K562 (cell line): Measurements from ENCODE around the gene OOSP3. TPM values are rescaled to one million over a fixed set of nuclear protein-coding genes. Genes with fewer than 3 reads are reported as not detected.

Source experiments
- CBX2 ChIP-seq: fragments of 200-600 bp; sonication (generic); IDR thresholded peaks from one replicate; pipeline ENCODE4 v1.6.1; 2012; ENCODE audit warnings: mild to moderate bottlenecking, low read length, inconsistent platforms; ENCODE audit not compliant: insufficient read depth, poor library complexity, severe bottlenecking
- CHD7 ChIP-seq: fragments of 200-600 bp; sonication (generic); IDR thresholded peaks from one replicate; pipeline ENCODE4 v1.6.1; 2012; ENCODE audit warnings: mild to moderate bottlenecking, low read depth, low read length, inconsistent platforms
- GABPA ChIP-seq: fragments of 200-800 bp; sonication (Bioruptor generic); conservative IDR thresholded peaks from 2 replicates; pipeline ENCODE4 v1.6.1; 2016; ENCODE audit warnings: low read depth, missing genetic modification characterization, missing compliant biosample characterization
- HDAC3 ChIP-seq: fragments of 450-650 bp; IDR thresholded peaks from 2 replicates; pipeline ENCODE4 v1.6.1; 2018; ENCODE audit warnings: borderline replicate concordance, mild to moderate bottlenecking, moderate library complexity; ENCODE audit not compliant: partially characterized antibody
- KHSRP ChIP-seq: fragments of 450-650 bp; IDR thresholded peaks from 2 replicates; pipeline ENCODE4 v1.6.1; 2017
- L3MBTL2 ChIP-seq: fragments of 450-650 bp; IDR thresholded peaks from 2 replicates; pipeline ENCODE4 v1.6.1; 2016; ENCODE audit warnings: mild to moderate bottlenecking, moderate library complexity
- NBN ChIP-seq: fragments of 450-650 bp; IDR thresholded peaks from 2 replicates; pipeline ENCODE4 v1.6.1; 2016; ENCODE audit warnings: low read depth, mild to moderate bottlenecking
- SMAD1 ChIP-seq: fragments of 150-350 bp; IDR thresholded peaks from 2 replicates; pipeline ENCODE4 v1.6.1; 2014; ENCODE audit warnings: low read length, low read depth; ENCODE audit not compliant: partially characterized antibody
- TEAD4 ChIP-seq, 2 experiments: sonication (generic) in 1 of 2; formaldehyde crosslinking in 1 of 2; IDR thresholded peaks; 2 replicates each; pipeline versions ENCODE4 v1.6.1 to v1.8.0; 2012 to 2022; ENCODE audit warnings: borderline replicate concordance in 1 of 2, inconsistent platforms in 1 of 2, low read length in 1 of 2, mild to moderate bottlenecking in 1 of 2, missing genetic modification reagents in 1 of 2
- ZNF57 ChIP-seq: fragments of 450-650 bp; formaldehyde crosslinking; IDR thresholded peaks from 2 replicates; pipeline ENCODE4 v1.4.0; 2020; ENCODE audit warnings: mild to moderate bottlenecking, moderate library complexity
- ZNF592 ChIP-seq: fragments of 450-650 bp; IDR thresholded peaks from 2 replicates; pipeline ENCODE4 v1.6.1; 2017; ENCODE audit warnings: antibody characterized with exemption, mild to moderate bottlenecking
- polyA plus RNA-seq, 8 experiments: library from polyadenylated mRNA; depleted of rRNA in 4 of 8; stranded (reverse) in 5 of 8; unstranded in 3 of 8; fragments of >200 nt; fragmentation: Nextera tagmentation in 2 of 8; fragmentation: Illumina TruSeq in 1 of 8; extraction: Ambion mirVana in 2 of 8; extraction: Trizol in 1 of 8; gene quantifications; 2 replicates each; pipeline versions ENCODE4 v1.2.1 to v1.2.3, GENCODE V29; 2011 to 2014; ENCODE audit warnings: inconsistent platforms in 1 of 8, missing spikeins in 1 of 8
- total RNA-seq, 7 experiments: library from RNA; depleted of rRNA in 6 of 7; stranded (reverse); fragments of >200 nt in 6 of 7; fragmentation: Illumina TruSeq in 2 of 7; extraction: Trizol in 2 of 7; gene quantifications; 2 replicates each; pipeline versions ENCODE4 v1.2.1 to v1.2.3, GENCODE V29; 2011 to 2021; ENCODE audit warnings: low replicate concordance in 1 of 7
- TF ChIP-seq, protein P1 (sequence below): sonication (generic); formaldehyde crosslinking; IDR thresholded peaks from 2 replicates; pipeline ENCODE4 v1.8.0; 2022; ENCODE audit warnings: missing genetic modification reagents, mild to moderate bottlenecking, borderline replicate concordance

Gene OOSP3
- total and polyA plus RNA-seq, 9 of the 15 experiments (the other 6 are each of a cell fraction or from before 2014, with no cell fraction given): 0.09 to 0.32 (median 0.15) TPM; not detected in 6

GRCh38 chr11:59898650-59899049, 20.1 kb downstream of the OOSP3 start (continued):
- TF ChIP-seq CHD7: no peak
- no peak for TF ChIP-seq TEAD4 (IDR thresholded peaks at IDR 0.05; ENCODE audit: low read length)
- TF ChIP-seq TEAD4 (CRISPR knock-in tag; IDR thresholded peaks at IDR 0.05; ENCODE audit: borderline replicate concordance): no peak
- TF ChIP-seq GABPA (tag): no peak
- no peak for TF ChIP-seq KHSRP
- TF ChIP-seq L3MBTL2: no peak
- no peak for TF ChIP-seq ZNF57
- TF ChIP-seq, protein P1, sequence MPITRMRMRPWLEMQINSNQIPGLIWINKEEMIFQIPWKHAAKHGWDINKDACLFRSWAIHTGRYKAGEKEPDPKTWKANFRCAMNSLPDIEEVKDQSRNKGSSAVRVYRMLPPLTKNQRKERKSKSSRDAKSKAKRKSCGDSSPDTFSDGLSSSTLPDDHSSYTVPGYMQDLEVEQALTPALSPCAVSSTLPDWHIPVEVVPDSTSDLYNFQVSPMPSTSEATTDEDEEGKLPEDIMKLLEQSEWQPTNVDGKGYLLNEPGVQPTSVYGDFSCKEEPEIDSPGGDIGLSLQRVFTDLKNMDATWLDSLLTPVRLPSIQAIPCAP (CRISPR knock-in tag): no peak
- TF ChIP-seq ZNF592: no peak
- TF ChIP-seq HDAC3: no peak
- TF ChIP-seq CBX2: no peak
- no peak for TF ChIP-seq NBN
- no peak for TF ChIP-seq SMAD1
